Esophagus (tissue), 2 donors: ENCODE data around the gene PAX5. TPM values are rescaled to one million over a fixed set of nuclear protein-coding genes. Genes with fewer than 3 reads are reported as not detected.
A peak's percentile ranks its signal among the peaks of the same experiment; 100 is the strongest.

ENCODE experiments used
- H3K27ac ChIP-seq, 2 donors: one replicate each; pipeline ENCODE4 v1.5.1; 2013; ENCODE audit warnings: low read depth in 2 of 2, mild to moderate bottlenecking in 2 of 2, inconsistent platforms in 1 of 2, low read length in 1 of 2, moderate library complexity in 1 of 2
- H3K27me3 ChIP-seq, 2 donors: one replicate each; pipeline ENCODE4 v1.6.1; 2013; ENCODE audit warnings: low read length in 2 of 2, control low read depth in 1 of 2, mild to moderate bottlenecking in 1 of 2; ENCODE audit not compliant: insufficient read depth in 2 of 2, control insufficient read depth in 1 of 2
- H3K36me3 ChIP-seq, 2 donors: one replicate each; pipeline ENCODE4 v1.6.1; 2013; ENCODE audit warnings: low read length in 1 of 2; ENCODE audit not compliant: control insufficient read depth in 2 of 2, insufficient read depth in 2 of 2
- H3K4me1 ChIP-seq, 2 donors: one replicate each; pipeline ENCODE4 v1.6.1; 2013; ENCODE audit warnings: low read length in 1 of 2; ENCODE audit not compliant: control insufficient read depth in 2 of 2, insufficient read depth in 2 of 2
- H3K4me3 ChIP-seq, 2 donors: one replicate each; pipeline ENCODE4 v1.5.1; 2013; ENCODE audit warnings: low read length in 2 of 2, mild to moderate bottlenecking in 2 of 2, low read depth in 1 of 2, moderate library complexity in 1 of 2
- H3K9me3 ChIP-seq, 2 donors: one replicate each; pipeline ENCODE4 v1.6.1; 2013; ENCODE audit warnings: mild to moderate bottlenecking in 2 of 2, low read depth in 1 of 2, low read length in 1 of 2, moderate library complexity in 1 of 2; ENCODE audit not compliant: control insufficient read depth in 2 of 2, insufficient read depth in 1 of 2
- WGBS, 2 donors: extraction: QIAGEN DNeasy Blood & Tissue Kit; methylation state at CpG; one replicate each; pipeline ENCODE4 v1.1.7; 2013; 5-methylcytosine and 5-hydroxymethylcytosine counted together
- polyA plus RNA-seq, 2 donors: library from polyadenylated mRNA; stranded (reverse); fragments of 200-250 nt; gene quantifications; one replicate each; pipeline ENCODE4 v1.2.3, GENCODE V29; 2013
- donor health status: healthy with polysubstance abuse.
- donor health status: Bipolar disorder and iron deficiency.

The PAX5 gene
- polyA plus RNA-seq, 2 donors, result 0.02 to 0.10 TPM

GRCh38 chr9:36818242-36818938 lies 215.7 kb downstream of the PAX5 start:
- WGBS, 2 donors, result 12 to 16% methylated on average over 32 of the region's 32 CpGs
- Histone ChIP-seq H3K4me3 (peak overlapping the region; percentile 25 to 30), H3K4me1 (peaks cover 2 to 3% of the 10 kb centered on the region in 2 donors), H3K27ac (no peak overlapping the region), H3K36me3 (no peaks in the 10 kb centered on the region), H3K9me3 (no peaks in the 10 kb centered on the region), H3K27me3 (no peaks in the 10 kb centered on the region)

DNA sequence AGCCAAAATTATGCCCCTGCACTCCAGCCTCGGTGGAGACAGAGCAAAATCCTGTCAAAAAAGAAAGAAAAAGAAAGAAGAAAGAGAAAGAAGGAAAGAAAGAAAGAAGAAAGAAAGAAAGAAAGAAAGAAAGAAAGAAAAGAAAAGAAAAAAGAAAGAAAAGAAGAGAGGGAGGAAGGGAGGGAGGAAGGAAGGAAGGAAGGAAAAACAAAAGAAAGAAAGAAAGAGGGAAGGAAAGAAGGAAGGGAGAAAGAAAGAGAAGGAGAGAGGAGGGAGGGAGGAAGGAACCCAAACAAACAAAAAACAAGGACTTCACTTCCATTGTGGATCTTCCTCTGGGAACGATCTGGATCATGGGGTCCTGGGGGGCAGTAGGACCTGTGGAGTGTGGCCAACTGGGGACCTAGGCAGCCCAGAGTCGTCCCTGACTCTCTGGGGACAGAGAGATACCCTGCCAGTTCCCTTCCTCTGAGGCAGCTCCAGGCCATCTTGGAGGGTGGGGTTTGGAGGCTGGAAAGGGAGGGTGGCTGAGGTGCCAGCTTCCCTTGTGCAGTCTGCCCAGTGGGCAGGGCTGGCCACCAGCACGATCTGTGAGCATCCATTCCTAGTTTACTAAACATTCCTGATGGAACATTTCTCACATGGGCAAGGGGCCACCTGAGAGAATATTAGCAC lies 216.8 kb downstream of the PAX5 start:
- no peaks in the 10 kb centered on the region for H3K9me3 ChIP-seq
- H3K27me3 ChIP-seq, result no peaks in the 10 kb centered on the region
- H3K36me3 ChIP-seq, result no peaks in the 10 kb centered on the region
- WGBS, 2 donors, result 60 to 69% methylated on average over 4 of the region's 4 CpGs
- H3K4me1 ChIP-seq, result peaks cover 2 to 3% of the 10 kb centered on the region in 2 donors
- no peak overlapping the region for H3K27ac ChIP-seq
- no peak overlapping the region for H3K4me3 ChIP-seq

GRCh38 chr9:36816371-36816770 lies 217.7 kb downstream of the PAX5 start:
- WGBS, 2 donors, result 97% methylated on average over 3 of the region's 3 CpGs
- H3K4me1 ChIP-seq, result peaks cover 2 to 3% of the 10 kb centered on the region in 2 donors
- no peak overlapping the region for H3K4me3 ChIP-seq
- no peaks in the 10 kb centered on the region for H3K27me3 ChIP-seq
- H3K36me3 ChIP-seq, result no peaks in the 10 kb centered on the region
- no peak overlapping the region for H3K27ac ChIP-seq
- no peaks in the 10 kb centered on the region for H3K9me3 ChIP-seq

- 86 to 88% methylated on average over 7 of the region's 7 CpGs for WGBS, 2 donors
- H3K36me3 ChIP-seq, result no peaks in the 10 kb centered on the region
Observed at GRCh38 chr9:36815566-36816348, 218.3 kb downstream of the PAX5 start.

DNA sequence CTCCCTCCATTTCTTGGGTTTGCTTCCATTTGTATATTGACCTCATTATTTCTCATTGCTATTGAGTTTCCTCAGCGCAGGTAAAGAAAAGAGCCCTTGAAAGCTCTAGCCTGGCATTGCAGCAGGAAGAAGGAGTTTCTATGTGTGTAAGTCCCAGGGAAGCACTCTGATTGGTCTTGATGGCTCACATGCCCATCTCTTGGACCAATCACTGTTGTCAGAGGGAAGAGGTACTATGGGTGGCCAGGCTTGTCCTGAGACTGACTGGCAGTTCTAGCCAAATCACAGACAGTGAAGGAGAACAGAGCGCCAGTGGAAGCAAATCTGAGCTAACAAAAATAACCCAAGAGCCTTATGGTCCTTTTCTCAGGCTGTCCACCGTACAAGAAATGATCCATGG lies 219.0 kb downstream of the PAX5 start:
- Histone ChIP-seq H3K27me3 (no peaks in the 10 kb centered on the region), H3K4me1 (peaks cover 2 to 3% of the 10 kb centered on the region in 2 donors), H3K9me3 (no peaks in the 10 kb centered on the region), H3K4me3 (no peak overlapping the region), H3K27ac (no peak overlapping the region), H3K36me3 (no peaks in the 10 kb centered on the region)
- WGBS, 2 donors, result 89 to 96% methylated on average over 3 of the region's 3 CpGs

More at GRCh38 chr9:36815566-36816348, 218.3 kb downstream of the PAX5 start:
- Histone ChIP-seq H3K9me3 (no peaks in the 10 kb centered on the region), H3K27me3 (no peaks in the 10 kb centered on the region), H3K4me3 (no peak overlapping the region), H3K27ac (no peak overlapping the region), H3K4me1 (peaks cover 2 to 3% of the 10 kb centered on the region in 2 donors)

DNA sequence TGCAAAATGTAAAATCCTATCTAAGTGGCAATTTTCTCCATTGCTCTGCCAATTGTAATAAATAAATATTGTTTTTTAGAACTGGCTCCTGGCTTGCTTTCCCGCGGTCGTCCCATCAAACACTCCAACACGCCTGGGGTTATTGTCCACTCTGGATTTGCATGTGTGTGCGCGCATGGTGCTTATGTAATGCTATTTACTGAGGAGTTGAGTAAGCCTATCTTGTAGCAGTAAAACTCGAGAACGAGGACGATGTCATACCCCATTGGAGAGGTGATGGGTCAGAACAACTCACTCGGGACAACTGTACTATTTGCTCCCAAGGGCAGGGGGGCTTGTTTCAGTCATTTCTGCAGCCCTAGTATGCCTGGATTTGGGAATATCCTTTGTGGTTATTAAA lies 220.9 kb downstream of the PAX5 start:
- peaks cover 2% of the 10 kb centered on the region in 2 donors for H3K4me1 ChIP-seq
- no peak overlapping the region for H3K27ac ChIP-seq
- 79 to 81% methylated on average over 10 of the region's 10 CpGs for WGBS, 2 donors
- no peaks in the 10 kb centered on the region for H3K9me3 ChIP-seq
- no peak overlapping the region for H3K4me3 ChIP-seq
- H3K36me3 ChIP-seq, result no peaks in the 10 kb centered on the region
- no peaks in the 10 kb centered on the region for H3K27me3 ChIP-seq

GRCh38 chr9:36812556-36812955 lies 221.5 kb downstream of the PAX5 start:
- H3K36me3 ChIP-seq, result no peaks in the 10 kb centered on the region
- H3K27ac ChIP-seq, result no peak overlapping the region
- no peak overlapping the region for H3K4me3 ChIP-seq
- no peaks in the 10 kb centered on the region for H3K9me3 ChIP-seq
- no peaks in the 10 kb centered on the region for H3K27me3 ChIP-seq
- no peaks in the 10 kb centered on the region for H3K4me1 ChIP-seq

- Histone ChIP-seq H3K4me1 (no peaks in the 10 kb centered on the region), H3K36me3 (no peaks in the 10 kb centered on the region), H3K27ac (no peak overlapping the region), H3K9me3 (no peaks in the 10 kb centered on the region), H3K27me3 (no peaks in the 10 kb centered on the region), H3K4me3 (no peak overlapping the region)
- 59 to 60% methylated on average over 4 of the region's 4 CpGs for WGBS, 2 donors
Observed at GRCh38 chr9:36808251-36808650, 225.8 kb downstream of the PAX5 start.

- peaks cover 0 to 2% of the 10 kb centered on the region in 2 donors for H3K9me3 ChIP-seq
- no peak overlapping the region for H3K4me3 ChIP-seq
- H3K36me3 ChIP-seq, result no peaks in the 10 kb centered on the region
- peaks cover 0 to 2% of the 10 kb centered on the region in 2 donors for H3K4me1 ChIP-seq
- H3K27ac ChIP-seq, result no peak overlapping the region
- no peaks in the 10 kb centered on the region for H3K27me3 ChIP-seq
- WGBS, 2 donors, result 38 to 46% methylated on average over 11 of the region's 11 CpGs
Observed at GRCh38 chr9:36803961-36804360, 230.1 kb downstream of the PAX5 start.
